Neuronal stem cell (in vitro differentiated cells): ENCODE data around the gene NTPCR.

Experiments
- DNase-seq: peaks from one replicate; pipeline ENCODE4 v3.0.0-alpha.2; 2013; ENCODE audit warnings: low spot score
- H2AFZ ChIP-seq: one replicate; pipeline ENCODE4 v1.6.1; 2013; ENCODE audit warnings: mild to moderate bottlenecking, low read length, inconsistent platforms
- H2AK5ac ChIP-seq: 2 replicates; pipeline ENCODE4 v1.6.1; 2013; ENCODE audit warnings: low read depth, mild to moderate bottlenecking, inconsistent platforms, low read length, moderate library complexity, mixed read lengths
- H2BK120ac ChIP-seq: 2 replicates; pipeline ENCODE4 v1.6.1; 2013; ENCODE audit warnings: low read depth, mild to moderate bottlenecking, inconsistent platforms, low read length, moderate library complexity, mixed read lengths
- H2BK12ac ChIP-seq: one replicate; pipeline ENCODE4 v1.6.1; 2013; ENCODE audit warnings: low read length, inconsistent platforms
- H2BK15ac ChIP-seq: 2 replicates; pipeline ENCODE4 v1.6.1; 2013; ENCODE audit warnings: mild to moderate bottlenecking, low read length, inconsistent platforms, mixed read lengths
- H2BK5ac ChIP-seq: one replicate; pipeline ENCODE4 v1.6.1; 2013; ENCODE audit warnings: inconsistent platforms, mild to moderate bottlenecking, low read length, moderate library complexity
- H3K14ac ChIP-seq: one replicate; pipeline ENCODE4 v1.6.1; 2013; ENCODE audit warnings: low read length, inconsistent platforms
- H3K18ac ChIP-seq: 2 replicates; pipeline ENCODE4 v1.6.1; 2013; ENCODE audit warnings: low read length, inconsistent platforms
- H3K23ac ChIP-seq: 2 replicates; pipeline ENCODE4 v1.6.1; 2013; ENCODE audit warnings: low read depth, mild to moderate bottlenecking, mixed read lengths, low read length, inconsistent platforms; ENCODE audit not compliant: poor library complexity
- H3K27ac ChIP-seq: replicated peaks from 3 replicates; pipeline ENCODE4 v1.5.1; 2013; ENCODE audit warnings: low read length, inconsistent platforms
- H3K27me3 ChIP-seq, 3 experiments: 2 replicates each; pipeline ENCODE4 v1.6.1; 2013; ENCODE audit warnings: low read length in 3 of 3, mild to moderate bottlenecking in 2 of 3, inconsistent platforms in 1 of 3, low read depth in 1 of 3, mixed read lengths in 1 of 3, moderate library complexity in 1 of 3; ENCODE audit not compliant: control insufficient read depth in 3 of 3, insufficient read depth in 3 of 3
- H3K36me3 ChIP-seq, 2 donors: replicated peaks in 1 of 2; 2 replicates each; pipeline ENCODE4 v1.6.1; 2013; ENCODE audit warnings: low read length in 2 of 2; ENCODE audit not compliant: control insufficient read depth in 2 of 2, insufficient read depth in 2 of 2
- H3K4ac ChIP-seq: 2 replicates; pipeline ENCODE4 v1.6.1; 2013; ENCODE audit warnings: inconsistent platforms, mild to moderate bottlenecking, low read length, moderate library complexity
- H3K4me1 ChIP-seq, 2 donors: 1 replicate in 1 of 2; 2 replicates in 1 of 2; pipeline ENCODE4 v1.6.1; 2013; ENCODE audit warnings: low read length in 2 of 2, low read depth in 1 of 2; ENCODE audit not compliant: control insufficient read depth in 2 of 2, insufficient read depth in 1 of 2
- H3K4me2 ChIP-seq: one replicate; pipeline ENCODE4 v1.6.1; 2013; ENCODE audit warnings: mild to moderate bottlenecking, low read length, inconsistent platforms; ENCODE audit not compliant: insufficient read depth, poor library complexity, severe bottlenecking
- H3K4me3 ChIP-seq, 2 donors: 2 replicates each; pipeline ENCODE4 v1.5.1; 2013; ENCODE audit warnings: low read length in 2 of 2, mild to moderate bottlenecking in 2 of 2, inconsistent platforms in 1 of 2, moderate library complexity in 1 of 2
- H3K79me1 ChIP-seq: one replicate; pipeline ENCODE4 v1.6.1; 2013; ENCODE audit warnings: low read depth, mild to moderate bottlenecking, inconsistent platforms, low read length, moderate library complexity
- H3K9ac ChIP-seq: one replicate; pipeline ENCODE4 v1.6.1; 2013; ENCODE audit warnings: mild to moderate bottlenecking, low read depth, low read length, inconsistent platforms; ENCODE audit not compliant: poor library complexity
- H3K9me3 ChIP-seq, 2 donors: replicated peaks in 1 of 2; 2 replicates each; pipeline versions ENCODE3 to v1.6.1; 2013; ENCODE audit warnings: low read length in 2 of 2, mild to moderate bottlenecking in 2 of 2, inconsistent platforms in 1 of 2, low read depth in 1 of 2, mixed read lengths in 1 of 2, moderate library complexity in 1 of 2; ENCODE audit not compliant: control insufficient read depth in 2 of 2, insufficient read depth in 1 of 2
- H4K8ac ChIP-seq: one replicate; pipeline ENCODE4 v1.6.1; 2013; ENCODE audit warnings: low read depth, mild to moderate bottlenecking, inconsistent platforms, low read length, moderate library complexity
- H4K91ac ChIP-seq: one replicate; pipeline ENCODE4 v1.6.1; 2013; ENCODE audit warnings: low read length, low read depth, mild to moderate bottlenecking, inconsistent platforms; ENCODE audit not compliant: poor library complexity
- WGBS, 2 donors: extraction: QIAGEN DNeasy Blood & Tissue Kit; methylation state at CpG; one replicate each; pipeline ENCODE4 v1.1.7; 2013; ENCODE audit warnings: missing lambda C conversion rate in 2 of 2, mixed read lengths in 1 of 2; ENCODE audit not compliant: insufficient read length in 2 of 2, insufficient replicate concordance in 1 of 2; ENCODE audit errors: extremely low coverage in 2 of 2; 5-methylcytosine and 5-hydroxymethylcytosine counted together

Gene NTPCR

GRCh38 chr1:232987046-232987773 lies 36.8 kb downstream of the NTPCR start:
- Histone ChIP-seq H2BK5ac (no peak overlapping the region), H3K14ac (no peak overlapping the region), H3K27me3 (no peaks in the 10 kb centered on the region), H3K4me1 (peaks cover 0 to 4% of the 10 kb centered on the region in 2 donors), H2AK5ac (peak overlapping the region; percentile 63), H3K79me1 (peaks cover 6% of the 10 kb centered on the region), H3K9ac (no peak overlapping the region), H3K18ac (peak overlapping the region; percentile 64), H3K4ac (peak overlapping the region; percentile 84), H3K4me2 (no peak overlapping the region), H3K27ac (no peak overlapping the region), H4K91ac (no peak overlapping the region), H2BK15ac (no peak overlapping the region), H2BK12ac (no peak overlapping the region), H3K9me3 (peaks cover 0 to 4% of the 10 kb centered on the region in 2 donors), H2AFZ (no peak overlapping the region), H3K36me3 (peaks cover 5 to 9% of the 10 kb centered on the region in 2 donors), H3K4me3 (peak overlapping the region in 1 of 2 donors; percentile 36), H4K8ac (no peak overlapping the region), H2BK120ac (no peak overlapping the region), H3K23ac (no peak overlapping the region)
- WGBS, 2 donors = no CpG with 5 or more reads among the region's 11 CpGs
- DNase-seq = no peak

GRCh38 chr1:232987774-232988140 lies 37.3 kb downstream of the NTPCR start:
- H3K4me2 ChIP-seq = no peak overlapping the region
- H3K9me3 ChIP-seq = peaks cover 0 to 4% of the 10 kb centered on the region in 2 donors
- H3K27ac ChIP-seq = no peak overlapping the region
- no peak overlapping the region for H3K9ac ChIP-seq
- no CpG with 5 or more reads among the region's 13 CpGs for WGBS, 2 donors
- H2AK5ac ChIP-seq = peak overlapping the region; percentile 63
- no peak for DNase-seq
- H3K27me3 ChIP-seq = no peaks in the 10 kb centered on the region
- no peak overlapping the region for H2BK5ac ChIP-seq
- H3K23ac ChIP-seq = no peak overlapping the region
- H3K79me1 ChIP-seq = peaks cover 6% of the 10 kb centered on the region
- no peak overlapping the region for H2BK15ac ChIP-seq
- H3K14ac ChIP-seq = no peak overlapping the region
- H2BK120ac ChIP-seq = no peak overlapping the region
- no peak overlapping the region for H2AFZ ChIP-seq
- no peak overlapping the region for H4K91ac ChIP-seq
- H3K4ac ChIP-seq = peak overlapping the region; percentile 84
- peak overlapping the region; percentile 64 for H3K18ac ChIP-seq
- H4K8ac ChIP-seq = no peak overlapping the region
- H2BK12ac ChIP-seq = no peak overlapping the region
- H3K4me3 ChIP-seq = peak overlapping the region in 1 of 2 donors; percentile 36
- peaks cover 0 to 4% of the 10 kb centered on the region in 2 donors for H3K4me1 ChIP-seq
- H3K36me3 ChIP-seq = peaks cover 5 to 9% of the 10 kb centered on the region in 2 donors

DNA sequence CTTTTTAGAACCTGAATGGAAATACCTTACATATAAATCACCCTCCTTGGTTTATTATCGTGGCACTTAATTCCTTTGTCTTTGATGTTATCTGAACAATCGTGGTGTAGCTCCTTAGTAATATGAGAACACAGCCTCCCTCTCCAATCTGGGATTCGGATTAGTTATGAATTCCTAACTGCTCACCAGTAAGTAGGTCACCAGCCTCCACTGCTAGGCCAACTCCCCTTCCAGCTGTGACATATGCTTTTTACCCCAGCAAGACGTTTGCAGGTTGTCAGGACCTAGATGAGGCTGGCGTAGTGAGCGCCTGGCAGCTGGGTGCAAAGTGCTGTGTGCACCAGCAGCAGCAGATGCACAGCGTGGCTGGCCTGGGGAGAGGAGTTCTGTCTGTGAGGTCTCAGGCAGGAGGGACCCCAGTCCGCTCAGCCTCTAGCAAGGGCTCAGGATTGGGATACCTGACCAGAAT lies 38.2 kb downstream of the NTPCR start:
- Histone ChIP-seq H2AFZ (no peak overlapping the region), H3K14ac (no peak overlapping the region), H3K4me1 (peaks cover 0 to 4% of the 10 kb centered on the region in 2 donors), H3K4ac (no peak overlapping the region), H3K23ac (peak overlapping the region; percentile 60), H2BK12ac (no peak overlapping the region), H2BK15ac (no peak overlapping the region), H4K91ac (no peak overlapping the region), H2AK5ac (no peak overlapping the region), H3K36me3 (peaks cover 2 to 6% of the 10 kb centered on the region in 2 donors), H3K27me3 (no peaks in the 10 kb centered on the region), H3K18ac (peak overlapping the region; percentile 80), H4K8ac (no peak overlapping the region), H3K9ac (peak overlapping the region; percentile 38), H3K27ac (no peak overlapping the region), H2BK120ac (no peak overlapping the region), H3K9me3 (peaks cover 4 to 6% of the 10 kb centered on the region in 2 donors), H2BK5ac (no peak overlapping the region), H3K4me3 (no peak overlapping the region), H3K4me2 (no peak overlapping the region), H3K79me1 (peaks cover 6% of the 10 kb centered on the region)
- WGBS, 2 donors = no CpG with 5 or more reads among the region's 8 CpGs
- DNase-seq = no peak
